HG03558 (cell line): ENCODE data around the gene CHD1L.
"Not testable (repeated sequence)": the region's sequence is repeated elsewhere in the genome, so short reads cannot be mapped to it uniquely, and the experiment has no call there.

Source experiments
- ATAC-seq: cut with Tn5 transposase; IDR thresholded peaks from one replicate; pipeline ENCODE4 v1.9.1; 2021; ENCODE audit warnings: moderate number of reproducible peaks; ENCODE audit not compliant: unreplicated experiment; ENCODE audit errors: extremely low read depth

The CHD1L gene

GRCh38 chr1:147260956-147261355 is 18.5 kb downstream of the CHD1L start:
- ATAC-seq = no peak

GRCh38 chr1:147264158-147264768 is 21.8 kb downstream of the CHD1L start:
- ATAC-seq = no peak

DNA sequence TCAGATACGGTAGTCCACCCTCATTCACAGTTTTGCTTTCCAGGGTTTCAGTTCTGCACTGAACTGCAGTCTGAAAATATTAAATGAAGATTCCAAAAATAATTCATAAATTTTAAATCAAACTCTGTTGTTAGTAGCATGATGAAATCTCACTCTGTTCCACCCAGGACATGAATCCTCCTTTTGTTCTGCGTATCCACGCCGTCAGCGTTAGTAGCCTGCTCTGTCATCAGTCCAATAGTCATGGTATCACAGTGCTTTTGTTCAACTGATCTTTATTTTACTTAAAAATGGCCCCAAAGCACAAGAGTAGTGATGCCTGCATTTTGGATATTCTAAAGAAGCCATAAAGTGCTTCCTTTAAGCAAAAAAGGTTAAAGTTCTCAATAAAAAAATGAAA is 23.9 kb downstream of the CHD1L start:
- no peak for ATAC-seq

- no peak for ATAC-seq
These were observed 25.2 kb downstream of the CHD1L start for GRCh38 chr1:147267711-147268110.

GRCh38 chr1:147270721-147271120 is 28.2 kb downstream of the CHD1L start:
- ATAC-seq = no peak

DNA sequence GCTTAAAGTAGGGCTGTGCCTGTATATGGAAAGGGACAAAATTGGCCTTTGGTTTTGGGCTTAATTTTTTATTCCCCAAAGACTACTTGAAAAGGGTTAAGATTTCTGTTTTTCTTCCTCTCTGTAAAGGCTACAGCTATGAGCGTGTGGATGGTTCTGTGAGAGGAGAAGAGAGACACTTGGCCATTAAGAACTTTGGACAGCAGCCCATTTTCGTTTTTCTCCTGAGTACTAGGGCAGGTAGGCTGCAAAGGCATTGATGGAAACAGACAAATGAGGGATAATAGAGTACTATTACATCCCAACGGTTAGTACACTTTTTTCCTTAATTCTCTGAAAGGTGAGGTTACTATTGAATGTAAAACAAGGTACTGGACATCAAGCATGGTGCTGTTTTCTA is 29.6 kb downstream of the CHD1L start:
- no peak for ATAC-seq

DNA sequence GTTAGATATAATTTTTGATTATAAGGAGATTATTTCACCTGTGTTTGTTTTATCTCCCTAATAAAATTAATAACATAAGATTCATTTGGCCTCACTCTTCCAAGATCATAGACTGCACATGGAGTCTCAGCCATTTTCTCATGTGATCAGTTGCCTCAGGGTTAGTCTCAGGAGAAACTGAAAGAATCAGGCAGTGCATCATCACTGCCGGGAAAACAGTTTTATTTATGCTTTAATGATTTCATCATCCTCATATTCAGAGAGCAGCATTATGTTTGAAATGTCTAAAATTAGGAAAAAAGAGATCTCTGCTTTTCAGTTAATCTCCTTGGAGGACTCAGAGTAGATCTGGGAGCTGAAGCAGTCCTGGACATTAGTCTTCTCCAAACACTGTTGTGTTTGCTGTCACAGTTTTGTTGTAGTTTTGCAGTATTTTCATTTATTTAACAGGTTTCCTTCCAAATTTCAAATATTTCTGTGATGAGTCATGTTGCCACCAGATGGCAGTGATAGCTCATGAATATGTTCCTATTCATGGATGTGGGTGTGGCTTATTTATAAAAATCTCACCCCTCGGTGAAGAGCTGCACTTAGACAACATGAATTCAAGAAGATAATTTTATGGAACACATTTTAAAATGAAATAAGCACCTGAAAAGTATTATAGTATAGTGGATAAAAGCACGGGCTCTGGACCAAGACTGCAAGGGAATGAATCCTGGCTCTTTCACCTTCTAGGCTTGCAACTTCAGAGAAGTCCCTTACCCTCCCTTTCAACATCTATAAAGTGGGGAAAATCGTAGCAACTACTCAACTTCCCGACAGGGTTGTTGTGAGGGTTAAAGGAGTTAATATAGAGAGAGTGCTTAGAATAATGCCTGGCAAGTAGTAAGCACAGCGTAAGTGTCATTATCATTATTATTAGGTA is 31.2 kb downstream of the CHD1L start:
- ATAC-seq = no peak

GRCh38 chr1:147281950-147282349 is 39.5 kb downstream of the CHD1L start:
- no peak for ATAC-seq

GRCh38 chr1:147283011-147283410 is 40.5 kb downstream of the CHD1L start:
- no peak for ATAC-seq

GRCh38 chr1:147287133-147287865 is 44.8 kb downstream of the CHD1L start:
- ATAC-seq = no peak

DNA sequence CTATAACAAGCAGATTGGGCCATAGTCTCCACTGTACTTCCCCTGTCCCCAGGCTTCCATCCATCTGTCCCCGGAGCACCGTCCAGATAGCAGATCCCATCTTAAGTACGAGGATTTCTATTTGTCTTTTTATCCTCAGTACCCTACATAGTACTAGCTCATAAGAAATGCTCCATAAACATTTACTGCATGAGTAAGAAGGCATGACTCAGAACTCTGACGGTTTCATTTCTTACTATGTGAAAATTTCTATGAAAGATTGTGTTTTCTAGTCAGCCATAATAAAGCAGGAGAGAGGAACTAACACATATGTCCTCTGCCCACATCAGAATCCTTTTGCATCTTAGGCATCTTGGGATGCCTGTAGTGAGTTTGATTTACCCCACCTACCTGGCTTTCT is 49.5 kb downstream of the CHD1L start:
- ATAC-seq = no peak

DNA sequence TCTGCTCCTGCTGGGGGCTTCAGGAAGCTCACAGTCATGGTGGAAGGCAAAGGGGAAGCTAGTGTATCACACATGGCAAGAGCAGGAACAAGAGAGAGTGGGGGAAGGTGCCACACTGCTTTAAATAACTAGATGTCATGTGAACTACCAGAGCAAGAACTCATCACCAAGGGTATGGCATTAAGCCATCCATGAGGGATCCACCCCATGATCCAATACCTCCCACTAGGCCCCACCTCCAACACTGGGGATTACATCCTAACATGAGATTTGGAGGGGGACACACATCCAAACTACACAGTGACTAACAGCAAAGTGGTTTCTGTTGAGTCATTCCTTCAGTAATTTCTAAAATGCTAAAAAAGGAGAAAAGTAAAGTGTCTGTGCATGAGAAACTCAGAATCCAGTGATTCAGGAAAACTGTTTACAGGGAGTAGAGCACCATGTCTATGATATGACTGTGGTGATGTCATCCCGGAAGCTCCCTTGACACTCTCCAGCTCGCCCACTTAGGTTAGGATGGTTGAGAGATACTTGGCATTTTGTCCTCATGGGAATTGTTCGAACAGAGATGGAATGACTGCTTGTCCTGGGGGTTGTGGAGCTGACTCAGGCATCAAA is 50.3 kb downstream of the CHD1L start:
- ATAC-seq = no peak

GRCh38 chr1:147297438-147297837 is 55.0 kb downstream of the CHD1L start:
- no peak for ATAC-seq

DNA sequence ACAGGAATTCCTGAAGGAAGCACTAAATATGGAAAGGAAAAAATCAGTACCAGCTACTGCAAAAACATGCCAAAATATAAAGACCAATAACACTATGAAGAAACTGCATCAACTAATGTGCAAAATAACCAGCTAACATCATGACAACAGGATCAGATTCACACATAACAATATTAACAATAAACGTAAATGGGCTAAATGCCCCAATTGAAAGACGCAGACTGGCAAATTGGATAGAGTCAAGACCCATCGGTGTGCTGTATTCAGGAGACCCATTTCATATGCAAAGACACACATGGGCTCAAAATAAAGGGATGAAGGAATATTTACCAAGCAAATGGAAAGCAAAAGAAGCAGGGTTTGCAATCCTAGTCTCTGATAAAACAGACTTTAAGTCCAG is 63.3 kb downstream of the CHD1L start:
- ATAC-seq = not testable (repeated sequence)

- ATAC-seq = no peak
These were observed 74.5 kb downstream of the CHD1L start for GRCh38 chr1:147316968-147317367.

GRCh38 chr1:147326933-147327687 is 84.6 kb downstream of the CHD1L start:
- ATAC-seq = not testable (repeated sequence)

- ATAC-seq = no peak
These were observed 91.8 kb downstream of the CHD1L start for GRCh38 chr1:147334292-147334691.

- ATAC-seq = no peak
These were observed 93.8 kb downstream of the CHD1L start for GRCh38 chr1:147336291-147336690.

- no peak for ATAC-seq
These were observed 94.7 kb downstream of the CHD1L start for GRCh38 chr1:147337040-147337630.
